MCF 10A (cell line): ENCODE results near the gene GRK7. TPM values are rescaled to one million over a fixed set of nuclear protein-coding genes. Genes with fewer than 3 reads are reported as not detected.
"Not testable (repeated sequence)": the region's sequence is repeated elsewhere in the genome, so short reads cannot be mapped to it uniquely, and the experiment has no call there.

Source experiments
- BruUV-seq: library from RNA; stranded (reverse); fragments of 400-500 nt; replicated peaks from 2 replicates; lab custom pipeline; 2021; lab: Mats Ljungman, UMichigan
- CTCF ChIA-PET: fragments of 300-600 bp; sonication (Branson Sonifier 250); formaldehyde crosslinking; extraction: SDS; loops from one replicate; lab custom pipeline; 2021; ENCODE audit warnings: antibody characterized with exemption, inconsistent platforms; lab: Yijun Ruan, JAX
- POLR2A ChIA-PET: fragments of 300-600, 350-650 bp; sonication (Branson Sonifier 250); formaldehyde crosslinking; extraction: SDS; loops from one replicate; lab custom pipeline; 2020; ENCODE audit warnings: antibody characterized with exemption, inconsistent platforms; lab: Yijun Ruan, JAX
- DNase-seq: peaks from one replicate; pipeline ENCODE4 v3.0.0-alpha.2; 2018; ENCODE audit not compliant: unreplicated experiment
- H3K27ac Mint-ChIP-seq: one replicate; pipeline ENCODE4 v1.8.0; 2022; ENCODE audit warnings: mild to moderate bottlenecking, low read depth, mixed read lengths; ENCODE audit not compliant: unreplicated experiment
- H3K27me3 Mint-ChIP-seq: one replicate; pipeline ENCODE4 v1.8.0; 2022; ENCODE audit warnings: mixed read lengths; ENCODE audit not compliant: insufficient read depth, unreplicated experiment
- H3K36me3 Mint-ChIP-seq: one replicate; pipeline ENCODE4 v1.8.0; 2022; ENCODE audit warnings: mild to moderate bottlenecking, moderate library complexity, mixed read lengths; ENCODE audit not compliant: insufficient read depth, unreplicated experiment
- H3K4me1 Mint-ChIP-seq: one replicate; pipeline ENCODE4 v1.8.0; 2022; ENCODE audit warnings: mixed read lengths; ENCODE audit not compliant: insufficient read depth, unreplicated experiment
- H3K4me3 Mint-ChIP-seq: one replicate; pipeline ENCODE4 v1.8.0; 2022; ENCODE audit warnings: mild to moderate bottlenecking, moderate library complexity, mixed read lengths; ENCODE audit not compliant: unreplicated experiment
- H3K9me3 Mint-ChIP-seq: one replicate; pipeline ENCODE4 v1.8.0; 2022; ENCODE audit warnings: mixed read lengths; ENCODE audit not compliant: unreplicated experiment
- intact Hi-C: fragments of 100-400 bp; cut with micrococcal nuclease; formaldehyde crosslinking; loops from 2 replicates; pipeline ENCODE4 v1.14.1; 2022
- total RNA-seq: library from RNA; stranded (reverse); gene quantifications from 2 replicates; pipeline ENCODE4 v1.2.3, GENCODE V29; 2022
- TF ChIP-seq, protein P1 (sequence below): fragments of 200-600 bp; IDR thresholded peaks from one replicate; pipeline ENCODE4 v1.8.0; 2022; ENCODE audit warnings: antibody characterized with exemption, mild to moderate bottlenecking; ENCODE audit not compliant: unreplicated experiment

GRK7 gene
- total RNA-seq, 1 experiment from 2014 or later = not detected

DNA sequence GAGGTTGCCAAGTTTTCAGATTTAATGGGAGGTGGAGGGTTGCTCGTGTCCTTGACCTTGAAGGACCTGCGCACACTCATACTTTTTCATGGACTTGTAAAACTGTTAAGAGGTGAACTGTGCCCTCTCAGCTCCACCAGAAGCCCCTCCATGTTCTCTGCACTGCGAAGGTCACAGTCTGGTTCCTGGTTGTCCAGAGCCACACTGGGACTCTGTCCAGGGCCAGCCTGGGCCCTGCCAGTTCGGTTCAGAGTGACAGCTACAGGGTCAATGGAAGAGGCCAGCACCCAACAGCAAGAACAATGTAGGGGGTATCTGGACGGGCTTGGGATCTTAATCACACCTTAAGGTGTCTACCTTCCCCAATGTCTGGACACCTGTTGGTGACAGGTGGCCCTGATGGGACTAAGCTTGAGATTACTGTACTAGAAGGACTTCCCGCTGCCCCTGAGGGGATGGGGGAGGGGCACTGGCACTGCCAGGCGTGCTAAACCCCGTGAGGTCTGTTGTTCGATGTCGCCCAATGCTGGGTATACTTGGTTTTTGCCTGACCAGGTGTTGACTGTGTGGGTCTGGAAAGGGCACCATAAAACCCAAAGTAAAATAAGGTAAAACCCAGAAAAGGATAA is 34.7 kb downstream of the GRK7 start:
- Mint-ChIP-seq H3K9me3 (no peaks in the 10 kb centered on the region), H3K36me3 (no peaks in the 10 kb centered on the region), H3K4me1 (no peaks in the 10 kb centered on the region), H3K4me3 (no peak overlapping the region), H3K27me3 (no peaks in the 10 kb centered on the region), H3K27ac (no peak overlapping the region)
- TF ChIP-seq, protein P1, sequence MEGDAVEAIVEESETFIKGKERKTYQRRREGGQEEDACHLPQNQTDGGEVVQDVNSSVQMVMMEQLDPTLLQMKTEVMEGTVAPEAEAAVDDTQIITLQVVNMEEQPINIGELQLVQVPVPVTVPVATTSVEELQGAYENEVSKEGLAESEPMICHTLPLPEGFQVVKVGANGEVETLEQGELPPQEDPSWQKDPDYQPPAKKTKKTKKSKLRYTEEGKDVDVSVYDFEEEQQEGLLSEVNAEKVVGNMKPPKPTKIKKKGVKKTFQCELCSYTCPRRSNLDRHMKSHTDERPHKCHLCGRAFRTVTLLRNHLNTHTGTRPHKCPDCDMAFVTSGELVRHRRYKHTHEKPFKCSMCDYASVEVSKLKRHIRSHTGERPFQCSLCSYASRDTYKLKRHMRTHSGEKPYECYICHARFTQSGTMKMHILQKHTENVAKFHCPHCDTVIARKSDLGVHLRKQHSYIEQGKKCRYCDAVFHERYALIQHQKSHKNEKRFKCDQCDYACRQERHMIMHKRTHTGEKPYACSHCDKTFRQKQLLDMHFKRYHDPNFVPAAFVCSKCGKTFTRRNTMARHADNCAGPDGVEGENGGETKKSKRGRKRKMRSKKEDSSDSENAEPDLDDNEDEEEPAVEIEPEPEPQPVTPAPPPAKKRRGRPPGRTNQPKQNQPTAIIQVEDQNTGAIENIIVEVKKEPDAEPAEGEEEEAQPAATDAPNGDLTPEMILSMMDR = no peak
- intact Hi-C loops = no loop called here
- DNase-seq = no peak
- POLR2A ChIA-PET = no interaction called here
- CTCF ChIA-PET = no interaction called here
- BruUV-seq = no TSS peak

DNA sequence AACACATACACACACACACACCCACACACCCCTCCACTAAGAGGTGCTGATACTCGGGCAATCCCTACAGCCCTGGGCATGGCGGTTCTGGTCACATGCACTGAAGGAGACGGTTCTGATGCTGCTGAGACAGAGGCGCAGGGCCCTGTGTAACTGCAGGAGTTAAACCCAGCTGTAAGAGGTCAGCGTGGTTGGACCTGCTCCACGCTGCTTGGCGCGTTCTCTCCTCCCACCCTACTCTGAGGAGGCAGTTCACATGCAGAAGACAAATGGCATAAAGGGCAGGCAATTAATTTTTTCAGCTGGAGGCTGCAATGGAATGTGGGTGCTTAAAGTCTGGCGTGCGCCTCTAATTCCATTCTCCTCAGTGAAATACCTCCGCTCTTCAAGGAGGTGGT is 35.2 kb downstream of the GRK7 start:
- Mint-ChIP-seq H3K4me1 (no peaks in the 10 kb centered on the region), H3K27ac (no peak overlapping the region), H3K36me3 (no peaks in the 10 kb centered on the region), H3K27me3 (no peaks in the 10 kb centered on the region), H3K9me3 (no peaks in the 10 kb centered on the region), H3K4me3 (no peak overlapping the region)
- no TSS peak for BruUV-seq
- CTCF ChIA-PET = no interaction called here
- POLR2A ChIA-PET = no interaction called here
- intact Hi-C loops = no loop called here
- no peak for DNase-seq
- TF ChIP-seq, protein P1 = no peak

DNA sequence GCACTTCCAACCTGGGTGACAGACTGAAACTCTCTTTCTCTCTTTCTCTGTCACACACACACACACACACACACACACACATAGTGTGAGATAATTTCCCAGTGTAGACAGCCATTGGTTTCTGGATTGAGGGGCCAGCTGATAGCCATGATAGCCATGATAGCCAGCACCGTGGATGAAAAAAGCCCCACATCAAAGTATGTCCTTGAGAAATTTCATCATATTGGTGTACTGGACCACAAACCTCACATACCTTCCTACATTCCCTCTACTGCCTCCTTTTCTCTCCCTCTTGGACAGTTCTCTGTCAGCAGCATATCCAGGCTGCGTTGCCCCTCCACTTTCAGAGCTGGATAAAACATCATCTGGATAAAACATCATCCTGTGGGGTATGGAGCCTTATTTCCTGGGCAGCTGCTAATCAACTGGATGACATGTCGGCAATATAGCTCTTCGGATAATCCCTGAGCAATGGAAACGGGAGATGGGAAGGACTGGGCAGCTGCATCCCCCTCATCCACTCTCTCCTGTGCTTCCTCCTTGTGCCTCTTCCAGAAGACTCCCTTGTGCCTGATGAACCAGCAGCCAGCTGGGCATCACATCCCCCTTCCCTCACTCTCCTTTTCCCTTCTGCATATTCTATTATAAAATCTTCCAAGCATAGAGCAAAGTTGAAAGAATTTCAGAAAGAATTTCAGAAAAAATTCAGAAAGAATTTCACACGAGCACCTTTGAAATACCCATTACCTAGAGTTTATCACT is 39.3 kb downstream of the GRK7 start:
- BruUV-seq = no TSS peak

DNA sequence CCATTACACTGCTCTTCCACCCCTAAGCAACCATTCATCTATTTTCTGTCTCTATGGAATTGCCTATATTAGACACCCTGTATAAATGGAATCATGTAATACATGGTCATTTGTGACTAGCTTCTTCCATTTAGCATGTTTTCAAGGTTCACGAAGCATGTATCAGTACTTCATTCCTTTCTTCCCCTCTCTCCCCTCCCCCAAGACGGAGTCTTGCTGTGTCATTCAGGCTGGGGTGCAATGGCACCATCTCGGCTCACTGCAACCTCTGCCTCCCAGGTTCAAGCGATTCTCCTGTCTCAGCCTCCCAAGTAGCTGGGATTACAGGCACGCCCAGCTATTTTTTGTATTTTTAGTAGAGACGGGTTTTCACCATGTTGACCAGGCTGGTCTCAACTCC is 40.3 kb downstream of the GRK7 start:
- H3K27ac Mint-ChIP-seq, DNase-seq, H3K27me3 Mint-ChIP-seq, H3K4me3 Mint-ChIP-seq, H3K36me3 Mint-ChIP-seq, H3K4me1 Mint-ChIP-seq, BruUV-seq, intact Hi-C loops, H3K9me3 Mint-ChIP-seq: not testable (repeated sequence)
- CTCF ChIA-PET = interaction anchor here (1.0 to 1.6 kb wide), 2 partner anchors 59 to 72 kb away, joined by 3 to 7 read pairs; no protein-coding TSS in a partner anchor
- POLR2A ChIA-PET = interaction anchor here (1.0 kb wide), 1 partner anchor 22 kb away, joined by 3 read pairs; no protein-coding TSS in a partner anchor

More for the DNA sequence above, 39.3 kb downstream of the GRK7 start:
- H3K9me3 Mint-ChIP-seq = no peaks in the 10 kb centered on the region
- intact Hi-C loops = no loop called here
- TF ChIP-seq, protein P1 = no peak
- no peak overlapping the region for H3K4me3 Mint-ChIP-seq
- no peak overlapping the region for H3K27ac Mint-ChIP-seq
- no peak for DNase-seq
- no peaks in the 10 kb centered on the region for H3K36me3 Mint-ChIP-seq
- POLR2A ChIA-PET = interaction anchor here (0.8 kb wide), 1 partner anchor 73 kb away, joined by 3 read pairs; no protein-coding TSS in a partner anchor
- no peaks in the 10 kb centered on the region for H3K4me1 Mint-ChIP-seq
- no peaks in the 10 kb centered on the region for H3K27me3 Mint-ChIP-seq
- CTCF ChIA-PET = interaction anchor here (0.5 to 1.6 kb wide), 3 partner anchors 9 to 73 kb away, joined by 3 read pairs; no protein-coding TSS in a partner anchor
